ENCODE data around the gene GRK5. TPM values are rescaled to one million over a fixed set of nuclear protein-coding genes. Genes with fewer than 3 reads are reported as not detected.

Gene GRK5
- total RNA-seq, 1 donor from 2014 or later: 68.7 TPM

- intact Hi-C loops (cut with DNase I): loop anchor here (10.0 kb wide), 1 partner anchor 47 kb away; the partner anchor contains the start of gene GRK5
- H3K9me3 ChIP-seq: no peaks in the 10 kb centered on the region
- H3K36me3 ChIP-seq: no peaks in the 10 kb centered on the region
- no peak for ATAC-seq
- H3K4me3 ChIP-seq: no peak overlapping the region
- TF ChIP-seq CTCF (IDR thresholded peaks at IDR 0.05): no peak
- H3K27me3 ChIP-seq (ENCODE audit: low read depth): no peaks in the 10 kb centered on the region
- H3K27ac ChIP-seq: peak overlapping the region; percentile 76
- H3K4me1 ChIP-seq: peaks cover 80% of the 10 kb centered on the region
- no peak for DNase-seq
Observed at GRCh38 chr10:119251315-119251708, 43.9 kb downstream of the GRK5 start.

GRCh38 chr10:119252051-119252465 lies 44.7 kb downstream of the GRK5 start:
- H3K36me3 ChIP-seq: no peaks in the 10 kb centered on the region
- H3K4me3 ChIP-seq: no peak overlapping the region
- H3K27ac ChIP-seq: peak overlapping the region; percentile 76
- H3K27me3 ChIP-seq (ENCODE audit: low read depth): no peaks in the 10 kb centered on the region
- DNase-seq (no peak), ATAC-seq (no peak)
- TF ChIP-seq CTCF (IDR thresholded peaks at IDR 0.05): peak; percentile 44
- peaks cover 72% of the 10 kb centered on the region for H3K4me1 ChIP-seq
- H3K9me3 ChIP-seq: no peaks in the 10 kb centered on the region
- intact Hi-C loops (cut with DNase I): loop anchor here (10.0 kb wide), 1 partner anchor 47 kb away; the partner anchor contains the start of gene GRK5

GRCh38 chr10:119252470-119253151 lies 45.2 kb downstream of the GRK5 start:
- H3K27me3 ChIP-seq (ENCODE audit: low read depth): no peaks in the 10 kb centered on the region
- peaks cover 69% of the 10 kb centered on the region for H3K4me1 ChIP-seq
- H3K36me3 ChIP-seq: no peaks in the 10 kb centered on the region
- no peak for TF ChIP-seq CTCF (IDR thresholded peaks at IDR 0.05)
- H3K4me3 ChIP-seq: no peak overlapping the region
- intact Hi-C loops (cut with DNase I): loop anchor here (10.0 kb wide), 1 partner anchor 48 kb away; the partner anchor contains the start of gene GRK5
- ATAC-seq (no peak), DNase-seq (no peak)
- H3K9me3 ChIP-seq: no peaks in the 10 kb centered on the region
- H3K27ac ChIP-seq: peak overlapping the region; percentile 76

- H3K27me3 ChIP-seq (ENCODE audit: low read depth): no peaks in the 10 kb centered on the region
- intact Hi-C loops (cut with DNase I): loop anchor here (10.0 kb wide), 1 partner anchor 49 kb away; the partner anchor contains the start of gene GRK5
- ATAC-seq (peak; percentile 59 to 69), DNase-seq (no peak)
- peak overlapping the region; percentile 76 for H3K27ac ChIP-seq
- H3K9me3 ChIP-seq: no peaks in the 10 kb centered on the region
- peaks cover 68% of the 10 kb centered on the region for H3K4me1 ChIP-seq
- H3K4me3 ChIP-seq: no peak overlapping the region
- no peak for TF ChIP-seq CTCF (IDR thresholded peaks at IDR 0.05)
- H3K36me3 ChIP-seq: no peaks in the 10 kb centered on the region
Observed at GRCh38 chr10:119253433-119254174, 46.2 kb downstream of the GRK5 start.

- no peak for TF ChIP-seq CTCF (IDR thresholded peaks at IDR 0.05)
- Histone ChIP-seq H3K9me3 (no peaks in the 10 kb centered on the region), H3K27ac (peak overlapping the region; percentile 76), H3K4me1 (peaks cover 70% of the 10 kb centered on the region), H3K4me3 (no peak overlapping the region), H3K36me3 (no peaks in the 10 kb centered on the region), H3K27me3 (ENCODE audit: low read depth) (no peaks in the 10 kb centered on the region)
- ATAC-seq (no peak), DNase-seq (no peak)
- intact Hi-C loops (cut with DNase I): loop anchor here (10.0 kb wide), 1 partner anchor 50 kb away; the partner anchor contains the start of gene GRK5
Observed at GRCh38 chr10:119254335-119254734, 47.0 kb downstream of the GRK5 start.
